ENCODE measurements around the gene SLC47A1.

Gene SLC47A1

DNA sequence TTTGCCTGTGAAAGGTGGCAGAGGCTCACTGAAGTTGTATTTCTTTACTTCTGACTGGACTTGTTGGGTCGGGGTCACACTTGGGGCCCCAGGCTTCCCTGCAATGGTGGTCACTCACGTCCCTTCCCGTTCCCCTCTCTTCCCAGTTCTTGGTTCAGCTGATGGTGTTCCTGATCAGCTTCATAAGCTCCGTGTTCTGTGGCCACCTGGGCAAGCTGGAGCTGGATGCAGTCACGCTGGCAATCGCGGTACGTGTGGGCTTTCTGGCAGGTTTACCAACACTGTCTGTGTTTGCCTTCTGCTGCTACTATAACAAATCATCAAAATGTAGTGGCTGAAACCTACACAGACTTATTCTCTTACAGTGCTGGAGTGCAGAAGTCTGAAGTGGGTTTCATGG, 8.6 kb downstream of the SLC47A1 start:
- Histone ChIP-seq H3K27me3 (ENCODE audit: insufficient read depth, low read length, poor library complexity) (no peaks in the 10 kb centered on the region), H3K36me3 (ENCODE audit: control insufficient read depth, insufficient read depth, low read length) (no peaks in the 10 kb centered on the region), H3K4me2 (ENCODE audit: low read length) (no peak overlapping the region), H3K4me3 (ENCODE audit: low read length) (no peak overlapping the region), H2BK5ac (ENCODE audit: low read length) (no peak overlapping the region), H3K4me1 (ENCODE audit: control insufficient read depth, low read depth, low read length) (peaks cover 4% of the 10 kb centered on the region), H3K23ac (ENCODE audit: low read length) (no peak overlapping the region), H3K4ac (ENCODE audit: low read depth, low read length) (no peak overlapping the region), H3K18ac (ENCODE audit: low read length) (no peak overlapping the region), H3K56ac (ENCODE audit: low read length) (no peak overlapping the region), H2AK5ac (ENCODE audit: low read length) (no peak overlapping the region), H2BK120ac (ENCODE audit: low read depth, low read length) (no peak overlapping the region), H3K9ac (ENCODE audit: low read length) (no peak overlapping the region), H4K8ac (ENCODE audit: low read depth, low read length) (no peak overlapping the region), H3K79me1 (ENCODE audit: low read length) (no peaks in the 10 kb centered on the region), H2BK15ac (replicated peaks; ENCODE audit: low read depth) (no peak overlapping the region), H3K79me2 (ENCODE audit: control insufficient read depth, insufficient read depth, low read length) (no peaks in the 10 kb centered on the region), H3K27ac (ENCODE audit: low read depth, low read length) (no peak overlapping the region), H4K5ac (ENCODE audit: low read length) (no peak overlapping the region)
- WGBS (ENCODE audit: extremely low coverage, insufficient coverage, low lambda C conversion rate), result no CpG with 5 or more reads among the region's 8 CpGs
- DNase-seq, result no peak

- H4K5ac ChIP-seq (ENCODE audit: low read length), result no peak overlapping the region
- no peaks in the 10 kb centered on the region for H3K79me2 ChIP-seq (ENCODE audit: control insufficient read depth, insufficient read depth, low read length)
- no peaks in the 10 kb centered on the region for H3K27me3 ChIP-seq (ENCODE audit: insufficient read depth, low read length, poor library complexity)
- no peak overlapping the region for H4K8ac ChIP-seq (ENCODE audit: low read depth, low read length)
- no peaks in the 10 kb centered on the region for H3K36me3 ChIP-seq (ENCODE audit: control insufficient read depth, insufficient read depth, low read length)
- no peak overlapping the region for H3K23ac ChIP-seq (ENCODE audit: low read length)
- H3K56ac ChIP-seq (ENCODE audit: low read length), result no peak overlapping the region
- no peak overlapping the region for H2AK5ac ChIP-seq (ENCODE audit: low read length)
- no peak overlapping the region for H3K18ac ChIP-seq (ENCODE audit: low read length)
- no peak overlapping the region for H2BK15ac ChIP-seq (replicated peaks; ENCODE audit: low read depth)
- DNase-seq, result no peak
- H3K4ac ChIP-seq (ENCODE audit: low read depth, low read length), result no peak overlapping the region
- WGBS (ENCODE audit: extremely low coverage, insufficient coverage, low lambda C conversion rate), result no CpG with 5 or more reads among the region's 8 CpGs
- no peak overlapping the region for H3K27ac ChIP-seq (ENCODE audit: low read depth, low read length)
- no peak overlapping the region for H2BK5ac ChIP-seq (ENCODE audit: low read length)
- no peak overlapping the region for H3K9ac ChIP-seq (ENCODE audit: low read length)
- H3K4me1 ChIP-seq (ENCODE audit: control insufficient read depth, low read depth, low read length), result peaks cover 4% of the 10 kb centered on the region
- H2BK120ac ChIP-seq (ENCODE audit: low read depth, low read length), result no peak overlapping the region
- no peak overlapping the region for H3K4me2 ChIP-seq (ENCODE audit: low read length)
- no peaks in the 10 kb centered on the region for H3K79me1 ChIP-seq (ENCODE audit: low read length)
- H3K4me3 ChIP-seq (ENCODE audit: low read length), result no peak overlapping the region
Observed at GRCh38 chr17:19544366-19544765, 10.7 kb downstream of the SLC47A1 start.

GRCh38 chr17:19546289-19547065, 12.8 kb downstream of the SLC47A1 start:
- no peak overlapping the region for H2BK15ac ChIP-seq (replicated peaks; ENCODE audit: low read depth)
- no peak overlapping the region for H3K18ac ChIP-seq (ENCODE audit: low read length)
- no peak overlapping the region for H3K4me3 ChIP-seq (ENCODE audit: low read length)
- no peaks in the 10 kb centered on the region for H3K36me3 ChIP-seq (ENCODE audit: control insufficient read depth, insufficient read depth, low read length)
- H3K4me2 ChIP-seq (ENCODE audit: low read length), result no peak overlapping the region
- no peak overlapping the region for H4K8ac ChIP-seq (ENCODE audit: low read depth, low read length)
- H3K9ac ChIP-seq (ENCODE audit: low read length), result peak overlapping the region; percentile 11
- H3K79me1 ChIP-seq (ENCODE audit: low read length), result no peaks in the 10 kb centered on the region
- peak; percentile 76 for DNase-seq
- H3K56ac ChIP-seq (ENCODE audit: low read length), result no peak overlapping the region
- H3K4ac ChIP-seq (ENCODE audit: low read depth, low read length), result no peak overlapping the region
- H3K23ac ChIP-seq (ENCODE audit: low read length), result no peak overlapping the region
- H2BK120ac ChIP-seq (ENCODE audit: low read depth, low read length), result no peak overlapping the region
- H3K27ac ChIP-seq (ENCODE audit: low read depth, low read length), result no peak overlapping the region
- no peak overlapping the region for H4K5ac ChIP-seq (ENCODE audit: low read length)
- WGBS (ENCODE audit: extremely low coverage, insufficient coverage, low lambda C conversion rate), result no CpG with 5 or more reads among the region's 6 CpGs
- H2BK5ac ChIP-seq (ENCODE audit: low read length), result no peak overlapping the region
- no peaks in the 10 kb centered on the region for H3K79me2 ChIP-seq (ENCODE audit: control insufficient read depth, insufficient read depth, low read length)
- H3K27me3 ChIP-seq (ENCODE audit: insufficient read depth, low read length, poor library complexity), result no peaks in the 10 kb centered on the region
- peaks cover 4% of the 10 kb centered on the region for H3K4me1 ChIP-seq (ENCODE audit: control insufficient read depth, low read depth, low read length)
- peak overlapping the region; percentile 74 for H2AK5ac ChIP-seq (ENCODE audit: low read length)

- no peak overlapping the region for H2AK5ac ChIP-seq (ENCODE audit: low read length)
- H3K27ac ChIP-seq (ENCODE audit: low read depth, low read length), result no peak overlapping the region
- no peak overlapping the region for H2BK120ac ChIP-seq (ENCODE audit: low read depth, low read length)
- H2BK5ac ChIP-seq (ENCODE audit: low read length), result no peak overlapping the region
- no peak overlapping the region for H4K8ac ChIP-seq (ENCODE audit: low read depth, low read length)
- no peak overlapping the region for H3K4me3 ChIP-seq (ENCODE audit: low read length)
- H3K23ac ChIP-seq (ENCODE audit: low read length), result no peak overlapping the region
- H3K79me2 ChIP-seq (ENCODE audit: control insufficient read depth, insufficient read depth, low read length), result no peaks in the 10 kb centered on the region
- H3K79me1 ChIP-seq (ENCODE audit: low read length), result no peaks in the 10 kb centered on the region
- no peak overlapping the region for H3K56ac ChIP-seq (ENCODE audit: low read length)
- peaks cover 4% of the 10 kb centered on the region for H3K4me1 ChIP-seq (ENCODE audit: control insufficient read depth, low read depth, low read length)
- H3K4me2 ChIP-seq (ENCODE audit: low read length), result no peak overlapping the region
- H3K9ac ChIP-seq (ENCODE audit: low read length), result no peak overlapping the region
- H3K36me3 ChIP-seq (ENCODE audit: control insufficient read depth, insufficient read depth, low read length), result no peaks in the 10 kb centered on the region
- H3K4ac ChIP-seq (ENCODE audit: low read depth, low read length), result no peak overlapping the region
- H3K27me3 ChIP-seq (ENCODE audit: insufficient read depth, low read length, poor library complexity), result no peaks in the 10 kb centered on the region
- no peak overlapping the region for H4K5ac ChIP-seq (ENCODE audit: low read length)
- H3K18ac ChIP-seq (ENCODE audit: low read length), result no peak overlapping the region
- peak; percentile 27 for DNase-seq
- WGBS (ENCODE audit: extremely low coverage, insufficient coverage, low lambda C conversion rate), result no CpG with 5 or more reads among the region's 7 CpGs
- H2BK15ac ChIP-seq (replicated peaks; ENCODE audit: low read depth), result no peak overlapping the region
Observed at GRCh38 chr17:19549746-19550623, 16.3 kb downstream of the SLC47A1 start.

GRCh38 chr17:19551165-19551564, 17.5 kb downstream of the SLC47A1 start:
- Histone ChIP-seq H3K27me3 (ENCODE audit: insufficient read depth, low read length, poor library complexity) (no peaks in the 10 kb centered on the region), H3K9ac (ENCODE audit: low read length) (no peak overlapping the region)
- no peak for DNase-seq

More at GRCh38 chr17:19551165-19551564, 17.5 kb downstream of the SLC47A1 start:
- no CpG with 5 or more reads among the region's 5 CpGs for WGBS (ENCODE audit: extremely low coverage, insufficient coverage, low lambda C conversion rate)
- Histone ChIP-seq H4K8ac (ENCODE audit: low read depth, low read length) (no peak overlapping the region), H3K79me1 (ENCODE audit: low read length) (no peaks in the 10 kb centered on the region), H2BK15ac (replicated peaks; ENCODE audit: low read depth) (no peak overlapping the region), H3K36me3 (ENCODE audit: control insufficient read depth, insufficient read depth, low read length) (no peaks in the 10 kb centered on the region), H2BK5ac (ENCODE audit: low read length) (no peak overlapping the region), H3K23ac (ENCODE audit: low read length) (no peak overlapping the region), H3K79me2 (ENCODE audit: control insufficient read depth, insufficient read depth, low read length) (no peaks in the 10 kb centered on the region), H3K4ac (ENCODE audit: low read depth, low read length) (no peak overlapping the region), H2AK5ac (ENCODE audit: low read length) (no peak overlapping the region), H3K4me2 (ENCODE audit: low read length) (no peak overlapping the region), H2BK120ac (ENCODE audit: low read depth, low read length) (no peak overlapping the region), H4K5ac (ENCODE audit: low read length) (no peak overlapping the region), H3K56ac (ENCODE audit: low read length) (no peak overlapping the region), H3K18ac (ENCODE audit: low read length) (no peak overlapping the region), H3K27ac (ENCODE audit: low read depth, low read length) (no peak overlapping the region), H3K4me1 (ENCODE audit: control insufficient read depth, low read depth, low read length) (peaks cover 4% of the 10 kb centered on the region), H3K4me3 (ENCODE audit: low read length) (no peak overlapping the region)

Data from mesendoderm (in vitro differentiated cells).